HepG2 (cell line): ENCODE results near the gene KCNQ2. TPM values are rescaled to one million over a fixed set of nuclear protein-coding genes. Genes with fewer than 3 reads are reported as not detected.

Experiments used
- CEBPB ChIP-seq: IDR thresholded peaks from 2 replicates; pipeline ENCODE4 v1.6.1; 2011; ENCODE audit warnings: low read depth, low read length, improper control_type of control experiment, borderline replicate concordance
- CEBPG ChIP-seq: IDR thresholded peaks from 2 replicates; pipeline ENCODE4 v1.6.1; 2016
- GMEB1 ChIP-seq: sonication (generic); formaldehyde crosslinking; IDR thresholded peaks from 2 replicates; pipeline ENCODE4 v1.5.1; 2020; ENCODE audit warnings: missing genetic modification reagents, mild to moderate bottlenecking, borderline replicate concordance
- HBP1 ChIP-seq: IDR thresholded peaks from 2 replicates; pipeline ENCODE4 v1.6.1; 2016; ENCODE audit warnings: low read depth, control low read depth
- HDAC2 ChIP-seq: sonication (generic); formaldehyde crosslinking; IDR thresholded peaks from 2 replicates; pipeline ENCODE4 v1.4.0; 2020; ENCODE audit warnings: missing genetic modification reagents
- HOMEZ ChIP-seq: IDR thresholded peaks from 2 replicates; pipeline ENCODE4 v1.6.1; 2016; ENCODE audit warnings: low read depth
- NFAT5 ChIP-seq: sonication (generic); formaldehyde crosslinking; IDR thresholded peaks from 2 replicates; pipeline ENCODE4 v1.4.0; 2020; ENCODE audit warnings: missing genetic modification reagents
- NFYC ChIP-seq: IDR thresholded peaks from 2 replicates; pipeline ENCODE4 v1.6.1; 2016; ENCODE audit warnings: missing genetic modification reagents, missing compliant biosample characterization
- REPIN1 ChIP-seq: sonication (generic); formaldehyde crosslinking; IDR thresholded peaks from 2 replicates; pipeline ENCODE4 v1.8.0; 2022; ENCODE audit warnings: missing genetic modification reagents, low read depth, mild to moderate bottlenecking, borderline replicate concordance
- RNF2 ChIP-seq: fragments of 450-650 bp; conservative IDR thresholded peaks from 2 replicates; pipeline ENCODE4 v1.6.1; 2016; ENCODE audit warnings: low read depth
- ZNF160 ChIP-seq: sonication (generic); formaldehyde crosslinking; IDR thresholded peaks from 2 replicates; pipeline ENCODE4 v1.8.0; 2022; ENCODE audit warnings: mild to moderate bottlenecking, inconsistent platforms, missing genetic modification reagents
- ZNF552 ChIP-seq: sonication (generic); formaldehyde crosslinking; IDR thresholded peaks from 2 replicates; pipeline ENCODE4 v1.9.0; 2022; ENCODE audit warnings: missing genetic modification reagents, mild to moderate bottlenecking, borderline replicate concordance
- ZNF607 ChIP-seq: sonication (generic); formaldehyde crosslinking; IDR thresholded peaks from 2 replicates; pipeline ENCODE4 v1.5.1; 2020; ENCODE audit warnings: missing genetic modification reagents, mild to moderate bottlenecking, borderline replicate concordance
- ZNF652 ChIP-seq: IDR thresholded peaks from 2 replicates; pipeline ENCODE4 v1.6.1; 2016; ENCODE audit warnings: low read depth, borderline replicate concordance
- ZNF784 ChIP-seq: sonication (generic); formaldehyde crosslinking; IDR thresholded peaks from 2 replicates; pipeline ENCODE4 v1.5.1; 2020; ENCODE audit warnings: missing genetic modification reagents, mild to moderate bottlenecking, borderline replicate concordance
- ZNF792 ChIP-seq: IDR thresholded peaks from 2 replicates; pipeline ENCODE4 v1.6.1; 2016
- polyA plus RNA-seq, 8 experiments: library from polyadenylated mRNA; depleted of rRNA in 3 of 8; stranded (reverse) in 7 of 8; unstranded in 1 of 8; fragments of >200 nt; fragmentation: Illumina TruSeq in 4 of 8; extraction: Trizol in 4 of 8; gene quantifications; 2 replicates each; pipeline versions ENCODE4 v1.2.1 to v1.2.3, GENCODE V29; 2011 to 2016; ENCODE audit warnings: low read depth in 4 of 8, missing spikeins in 1 of 8, mixed read lengths in 1 of 8; ENCODE audit not compliant: insufficient read depth in 1 of 8
- total RNA-seq, 5 experiments: library from RNA; depleted of rRNA; stranded (reverse); fragments of >200 nt; fragmentation: Illumina TruSeq; extraction: Trizol; gene quantifications; 2 replicates each; pipeline ENCODE4 v1.2.3, GENCODE V29; 2016; ENCODE audit warnings: low read depth in 1 of 5

Gene KCNQ2
- total and polyA plus RNA-seq, 2 of the 13 experiments (the other 11 are each of a cell fraction or from before 2014, with no cell fraction given) = not detected

GRCh38 chr20:63434599-63435378 is 37.7 kb downstream of the KCNQ2 start (continued):
- no peak for TF ChIP-seq GMEB1 (CRISPR knock-in tag)
- no peak for TF ChIP-seq HBP1 (CRISPR knock-in tag)
- TF ChIP-seq REPIN1 = no peak
- TF ChIP-seq ZNF652 (CRISPR knock-in tag) = no peak
- no peak for TF ChIP-seq ZNF552
- no peak for TF ChIP-seq ZNF784 (CRISPR knock-in tag)
- peak; percentile 31; the same call in 1 of the 2 replicates for TF ChIP-seq CEBPG (CRISPR knock-in tag)
- TF ChIP-seq CEBPB = no peak
- TF ChIP-seq HDAC2 (CRISPR knock-in tag) = peak; percentile 64; the same call in 1 of the 2 replicates
- no peak for TF ChIP-seq NFAT5
- 0 out of 2 replicates have a peak, but pooled peaks have one; percentile 67 for TF ChIP-seq RNF2
- TF ChIP-seq HOMEZ (CRISPR knock-in tag) = peak; percentile 68; the same call in 1 of the 2 replicates
- peak; percentile 25; the same call in 1 of the 2 replicates for TF ChIP-seq NFYC (CRISPR knock-in tag)
- TF ChIP-seq ZNF792 (CRISPR knock-in tag) = 0 out of 2 replicates have a peak, but pooled peaks have one; percentile 57
- no peak for TF ChIP-seq ZNF607 (CRISPR knock-in tag)
- TF ChIP-seq ZNF160 (CRISPR knock-in tag) = no peak
